K562 (cell line): ENCODE results near the gene DNAJC19. TPM values are rescaled to one million over a fixed set of nuclear protein-coding genes. Genes with fewer than 3 reads are reported as not detected.
A peak's percentile ranks its signal among the peaks of the same experiment; 100 is the strongest.

Source experiments
- ATAC-seq: fragments of 200-7000 bp; cut with Tn5 transposase; 3 replicates; pipeline ENCODE4 v1.9.1; 2020; ENCODE audit warnings: moderate library complexity
- BruUV-seq: library from RNA; stranded (reverse); fragments of 400-500 nt; replicated peaks from 2 replicates; lab custom pipeline; 2021; lab: Mats Ljungman, UMichigan
- CTCF ChIA-PET: fragments of 300-600 bp; formaldehyde crosslinking; extraction: SDS; loops from one replicate; lab custom pipeline; 2021; ENCODE audit warnings: low intra/inter-chr PET ratio; lab: Yijun Ruan, JAX
- POLR2A ChIA-PET: fragments of 300-600, 350-650 bp; sonication (Branson Sonifier 250); formaldehyde crosslinking; extraction: SDS; loops from one replicate; lab custom pipeline; 2021; ENCODE audit warnings: antibody characterized with exemption, inconsistent platforms; lab: Yijun Ruan, JAX
- DNase-seq, 4 experiments: peaks; one replicate each; pipeline versions ENCODE4 v3.0.0 to v3.0.0-alpha.2; 2011 to 2018; ENCODE audit warnings: low spot score in 3 of 4, mixed read lengths in 3 of 4; ENCODE audit errors: extremely low read depth in 1 of 4
- FAIRE-seq: peaks from 2 replicates; lab custom pipeline; 2011; peaks lifted over from hg19 to GRCh38; lab: Jason Lieb, UNC
- H2AFZ ChIP-seq: 2 replicates; pipeline ENCODE4 v1.6.0; 2011; ENCODE audit warnings: low read depth, low read length, control low read depth, inconsistent platforms
- H3K27ac ChIP-seq: fragments of 200-600 bp; 3 replicates; pipeline ENCODE4 v1.8.0; 2011; ENCODE audit warnings: low read depth, mild to moderate bottlenecking, control low read depth, inconsistent platforms, low read length, moderate library complexity, mixed read lengths; ENCODE audit errors: extremely low read depth
- H3K27me3 ChIP-seq, 2 experiments: fragments of 300-600 bp in 1 of 2; 2 replicates in 1 of 2; 3 replicates in 1 of 2; pipeline versions ENCODE4 v1.6.0 to v1.8.0; 2011; ENCODE audit warnings: inconsistent platforms in 2 of 2, low read length in 2 of 2, mild to moderate bottlenecking in 1 of 2, mixed read lengths in 1 of 2, moderate library complexity in 1 of 2; ENCODE audit not compliant: control insufficient read depth in 2 of 2, insufficient read depth in 2 of 2
- H3K36me3 ChIP-seq: fragments of 300-600 bp; 3 replicates; pipeline ENCODE4 v1.8.0; 2011; ENCODE audit warnings: mild to moderate bottlenecking, low read length, inconsistent platforms; ENCODE audit not compliant: control insufficient read depth, insufficient read depth
- H3K4me1 ChIP-seq, 2 experiments: fragments of 200-600 bp in 1 of 2; replicated peaks in 1 of 2; 2 replicates in 1 of 2; 3 replicates in 1 of 2; pipeline versions ENCODE4 v1.5.1 to v1.8.0; 2011; ENCODE audit warnings: inconsistent platforms in 2 of 2, low read length in 2 of 2, mild to moderate bottlenecking in 1 of 2, mixed read lengths in 1 of 2, moderate library complexity in 1 of 2; ENCODE audit not compliant: control insufficient read depth in 2 of 2, insufficient read depth in 2 of 2
- H3K4me2 ChIP-seq: 2 replicates; pipeline ENCODE4 v1.6.1; 2011; ENCODE audit warnings: low read length, control low read depth, inconsistent platforms, mixed read lengths; ENCODE audit not compliant: insufficient read depth
- H3K4me3 ChIP-seq: fragments of 200-600 bp; sonication (generic), shearing (Covaris generic); 2 replicates; pipeline ENCODE4 v1.5.1; 2016; ENCODE audit warnings: control low read depth, inconsistent platforms
- H3K79me2 ChIP-seq: fragments of 200-600 bp; 3 replicates; pipeline ENCODE4 v1.8.0; 2011; ENCODE audit warnings: low read length, inconsistent platforms; ENCODE audit not compliant: control insufficient read depth, insufficient read depth
- H3K9ac ChIP-seq, 2 experiments: 2 replicates each; pipeline versions ENCODE4 v1.6.0 to v1.6.1; 2011; ENCODE audit warnings: low read depth in 2 of 2, low read length in 2 of 2, control low read depth in 1 of 2, inconsistent platforms in 1 of 2, mild to moderate bottlenecking in 1 of 2, mixed read lengths in 1 of 2; ENCODE audit not compliant: insufficient read depth in 1 of 2
- H3K9me1 ChIP-seq: one replicate; pipeline ENCODE4 v1.6.0; 2011; ENCODE audit warnings: inconsistent platforms, mild to moderate bottlenecking, low read length, moderate library complexity; ENCODE audit not compliant: control insufficient read depth, insufficient read depth
- H3K9me3 ChIP-seq: replicated peaks from 2 replicates; pipeline ENCODE4 v1.5.1; 2011; ENCODE audit warnings: low read depth, low read length, inconsistent platforms; ENCODE audit not compliant: control insufficient read depth, insufficient read depth
- H4K20me1 ChIP-seq: replicated peaks from 2 replicates; pipeline ENCODE4 v1.6.1; 2011; ENCODE audit warnings: low read length, inconsistent platforms, mixed read lengths; ENCODE audit not compliant: control insufficient read depth, insufficient read depth
- CBFB ChIP-seq: sonication (generic); formaldehyde crosslinking; IDR thresholded peaks from 2 replicates; pipeline ENCODE4 v1.4.0; 2020; ENCODE audit warnings: mild to moderate bottlenecking, missing genetic modification reagents
- HDAC6 ChIP-seq: IDR thresholded peaks from 2 replicates; pipeline ENCODE4 v1.6.1; 2012; ENCODE audit warnings: low read depth, mild to moderate bottlenecking, control low read depth, inconsistent platforms, low read length, moderate library complexity
- HMBOX1 ChIP-seq: sonication (generic); IDR thresholded peaks from 2 replicates; pipeline ENCODE4 v1.6.1; 2016
- SUPT5H ChIP-seq: fragments of 450-650 bp; IDR thresholded peaks from 2 replicates; pipeline ENCODE4 v1.6.1; 2016
- ZNF174 ChIP-seq: fragments of 250-450 bp; sonication (Bioruptor Pico); IDR thresholded peaks from 2 replicates; pipeline ENCODE4 v1.4.0; 2020; ENCODE audit warnings: mild to moderate bottlenecking
- ZNF324 ChIP-seq: fragments of 250-450 bp; sonication (Bioruptor Pico); IDR thresholded peaks from 2 replicates; pipeline ENCODE4 v1.4.0; 2020; ENCODE audit warnings: mild to moderate bottlenecking
- WGBS: fragments of 100-300 bp; shearing (Covaris generic); methylation state at CpG from one replicate; pipeline ENCODE4 v1.1.6; 2016; ENCODE audit warnings: low coverage, mixed read lengths; ENCODE audit not compliant: insufficient coverage; ENCODE audit errors: missing lambda C conversion rate; 5-methylcytosine and 5-hydroxymethylcytosine counted together
- in situ Hi-C: fragments of 300-500 bp; cut with MboI; formaldehyde crosslinking; loops from 4 replicates; pipeline ENCODE4 v1.15.0; 2018; ENCODE audit warnings: inconsistent platforms, mixed read lengths
- intact Hi-C: fragments of 100-400 bp; cut with micrococcal nuclease; formaldehyde crosslinking; loops from 2 replicates; pipeline ENCODE4 v1.14.2; 2022
- polyA plus RNA-seq, 8 experiments: library from polyadenylated mRNA; depleted of rRNA in 4 of 8; stranded (reverse) in 5 of 8; unstranded in 3 of 8; fragments of >200 nt; fragmentation: Nextera tagmentation in 2 of 8; fragmentation: Illumina TruSeq in 1 of 8; extraction: Ambion mirVana in 2 of 8; extraction: Trizol in 1 of 8; gene quantifications; 2 replicates each; pipeline versions ENCODE4 v1.2.1 to v1.2.3, GENCODE V29; 2011 to 2014; ENCODE audit warnings: inconsistent platforms in 1 of 8, missing spikeins in 1 of 8
- total RNA-seq, 7 experiments: library from RNA; depleted of rRNA in 6 of 7; stranded (reverse); fragments of >200 nt in 6 of 7; fragmentation: Illumina TruSeq in 2 of 7; extraction: Trizol in 2 of 7; gene quantifications; 2 replicates each; pipeline versions ENCODE4 v1.2.1 to v1.2.3, GENCODE V29; 2011 to 2021; ENCODE audit warnings: low replicate concordance in 1 of 7

The DNAJC19 gene
- total and polyA plus RNA-seq, 9 of the 15 experiments (the other 6 are each of a cell fraction or from before 2014, with no cell fraction given) = 55.7 to 184 (median 99.1) TPM

- H3K9ac ChIP-seq = no peak overlapping the region
- POLR2A ChIA-PET = no interaction called here
- H3K27me3 ChIP-seq = no peaks in the 10 kb centered on the region
- TF ChIP-seq ZNF174 (CRISPR knock-in tag) = no peak
- TF ChIP-seq SUPT5H = 0 out of 2 replicates have a peak, but pooled peaks have one; percentile 22
- no peak for TF ChIP-seq CBFB (CRISPR knock-in tag)
- TF ChIP-seq ZNF324 (CRISPR knock-in tag) = no peak
- TF ChIP-seq HDAC6 = no peak
- TF ChIP-seq HMBOX1 = peak; percentile 92
- DNase-seq (no peak), ATAC-seq (peak; percentile 48), FAIRE-seq (no peak)
- intact Hi-C loops = loop anchor here (10.0 kb wide), 3 partner anchors 117 to 377 kb away; partner anchors contain the start of gene TTC14
- H3K36me3 ChIP-seq = peaks cover 76% of the 10 kb centered on the region
- H3K4me1 ChIP-seq = peaks cover 0 to 2% of the 10 kb centered on the region in 2 experiments; a peak in 1 of 5 replicates
- no TSS peak for BruUV-seq
- CTCF ChIA-PET = no interaction called here
- no peak overlapping the region for H3K4me3 ChIP-seq
- H2AFZ ChIP-seq = no peak overlapping the region
- no peaks in the 10 kb centered on the region for H3K9me3 ChIP-seq
- H3K9me1 ChIP-seq = no peaks in the 10 kb centered on the region
- WGBS = 32% methylated on average over 2 of the region's 2 CpGs
- no peak overlapping the region for H3K4me2 ChIP-seq
- in situ Hi-C loops = loop anchor here (25.0 kb wide), 1 partner anchor 370 kb away; the partner anchor contains the start of gene TTC14
- H4K20me1 ChIP-seq = no peaks in the 10 kb centered on the region
- peaks cover 2% of the 10 kb centered on the region; the same call in 1 of the 3 replicates for H3K79me2 ChIP-seq
- peak overlapping the region; percentile 32; the same call in 1 of the 3 replicates for H3K27ac ChIP-seq
Measured at GRCh38 chr3:180981912-180982311, 7.6 kb downstream of the DNAJC19 start.
